ENCODE measurements around the gene KIF9.
"Not testable (repeated sequence)": the region's sequence is repeated elsewhere in the genome, so short reads cannot be mapped to it uniquely, and the experiment has no call there.

KIF9 gene

GRCh38 chr3:47293822-47294221, 11.2 kb upstream of the KIF9 start:
- Histone ChIP-seq H3K9ac (ENCODE audit: low read depth, low read length, poor library complexity) (no peak overlapping the region), H3K27ac (replicated peaks; ENCODE audit: low read length) (no peak overlapping the region), H3K4ac (ENCODE audit: low read length) (no peak overlapping the region), H2BK12ac (ENCODE audit: low read length) (no peak overlapping the region), H3K9me3 (replicated peaks in 1 of 2; ENCODE audit: control insufficient read depth in 2 of 2, insufficient read depth in 1 of 2, low read depth in 1 of 2, low read length in 2 of 2) (no peaks in the 10 kb centered on the region), H3K79me1 (ENCODE audit: low read depth, low read length) (no peaks in the 10 kb centered on the region), H2BK120ac (ENCODE audit: low read depth, low read length) (no peak overlapping the region), H3K23ac (ENCODE audit: low read depth, low read length, poor library complexity) (no peak overlapping the region), H2BK5ac (ENCODE audit: low read length) (no peak overlapping the region), H3K36me3 (replicated peaks in 1 of 2; ENCODE audit: control insufficient read depth in 2 of 2, insufficient read depth in 2 of 2, low read length in 2 of 2) (peaks cover 3 to 38% of the 10 kb centered on the region in 2 donors), H3K4me3 (ENCODE audit: low read length in 2 of 2) (no peak overlapping the region), H4K8ac (ENCODE audit: low read depth, low read length) (no peak overlapping the region), H2AFZ (ENCODE audit: low read length) (no peak overlapping the region), H2AK5ac (ENCODE audit: low read depth, low read length) (no peak overlapping the region), H3K14ac (ENCODE audit: low read length) (no peak overlapping the region), H4K91ac (ENCODE audit: low read depth, low read length, poor library complexity) (no peak overlapping the region), H2BK15ac (ENCODE audit: low read length) (no peak overlapping the region), H3K27me3 (ENCODE audit: control insufficient read depth in 3 of 3, insufficient read depth in 3 of 3, low read depth in 1 of 3, low read length in 3 of 3) (no peaks in the 10 kb centered on the region), H3K4me2 (ENCODE audit: insufficient read depth, low read length, poor library complexity, severe bottlenecking) (no peak overlapping the region), H3K18ac (ENCODE audit: low read length) (no peak overlapping the region), H3K4me1 (ENCODE audit: control insufficient read depth in 2 of 2, insufficient read depth in 1 of 2, low read depth in 1 of 2, low read length in 2 of 2) (peaks cover 0 to 2% of the 10 kb centered on the region in 2 donors)
- WGBS, 2 donors (ENCODE audit: extremely low coverage in 2 of 2, insufficient read length in 2 of 2, insufficient replicate concordance in 1 of 2): no CpG with 5 or more reads among the region's 2 CpGs
- DNase-seq (ENCODE audit: low spot score): no peak

- H3K14ac ChIP-seq (ENCODE audit: low read length); H3K79me1 ChIP-seq (ENCODE audit: low read depth, low read length); H3K4me3 ChIP-seq (ENCODE audit: low read length in 2 of 2); H2BK15ac ChIP-seq (ENCODE audit: low read length); H3K18ac ChIP-seq (ENCODE audit: low read length); H3K27ac ChIP-seq (replicated peaks; ENCODE audit: low read length); H3K4me2 ChIP-seq (ENCODE audit: insufficient read depth, low read length, poor library complexity, severe bottlenecking); H3K23ac ChIP-seq (ENCODE audit: low read depth, low read length, poor library complexity); H2BK120ac ChIP-seq (ENCODE audit: low read depth, low read length); H4K8ac ChIP-seq (ENCODE audit: low read depth, low read length); H2BK12ac ChIP-seq (ENCODE audit: low read length); H2BK5ac ChIP-seq (ENCODE audit: low read length); H2AFZ ChIP-seq (ENCODE audit: low read length); H3K9ac ChIP-seq (ENCODE audit: low read depth, low read length, poor library complexity); H2AK5ac ChIP-seq (ENCODE audit: low read depth, low read length); H3K27me3 ChIP-seq (ENCODE audit: control insufficient read depth in 3 of 3, insufficient read depth in 3 of 3, low read depth in 1 of 3, low read length in 3 of 3); H3K4ac ChIP-seq (ENCODE audit: low read length); H3K4me1 ChIP-seq (ENCODE audit: control insufficient read depth in 2 of 2, insufficient read depth in 1 of 2, low read depth in 1 of 2, low read length in 2 of 2); DNase-seq (ENCODE audit: low spot score); H3K9me3 ChIP-seq (replicated peaks in 1 of 2; ENCODE audit: control insufficient read depth in 2 of 2, insufficient read depth in 1 of 2, low read depth in 1 of 2, low read length in 2 of 2); H4K91ac ChIP-seq (ENCODE audit: low read depth, low read length, poor library complexity): not testable (repeated sequence)
- peaks cover 5 to 48% of the 10 kb centered on the region in 2 donors for H3K36me3 ChIP-seq (replicated peaks in 1 of 2; ENCODE audit: control insufficient read depth in 2 of 2, insufficient read depth in 2 of 2, low read length in 2 of 2)
- WGBS, 2 donors (ENCODE audit: extremely low coverage in 2 of 2, insufficient read length in 2 of 2, insufficient replicate concordance in 1 of 2): no CpG with 5 or more reads among the region's 9 CpGs
Measured at GRCh38 chr3:47291754-47292420, 9.3 kb upstream of the KIF9 start.

GRCh38 chr3:47291158-47291753, 8.7 kb upstream of the KIF9 start:
- H4K8ac ChIP-seq (ENCODE audit: low read depth, low read length): no peak overlapping the region
- no peak overlapping the region for H2BK5ac ChIP-seq (ENCODE audit: low read length)
- no peak overlapping the region for H3K23ac ChIP-seq (ENCODE audit: low read depth, low read length, poor library complexity)
- no peak overlapping the region for H3K9ac ChIP-seq (ENCODE audit: low read depth, low read length, poor library complexity)
- H2BK12ac ChIP-seq (ENCODE audit: low read length): no peak overlapping the region
- H2AK5ac ChIP-seq (ENCODE audit: low read depth, low read length): no peak overlapping the region
- H3K9me3 ChIP-seq (replicated peaks in 1 of 2; ENCODE audit: control insufficient read depth in 2 of 2, insufficient read depth in 1 of 2, low read depth in 1 of 2, low read length in 2 of 2): no peaks in the 10 kb centered on the region
- no peak overlapping the region for H3K4ac ChIP-seq (ENCODE audit: low read length)
- no peaks in the 10 kb centered on the region for H3K79me1 ChIP-seq (ENCODE audit: low read depth, low read length)
- no peak overlapping the region for H3K14ac ChIP-seq (ENCODE audit: low read length)
- peaks cover 0 to 2% of the 10 kb centered on the region in 2 donors for H3K4me1 ChIP-seq (ENCODE audit: control insufficient read depth in 2 of 2, insufficient read depth in 1 of 2, low read depth in 1 of 2, low read length in 2 of 2)
- no peak overlapping the region for H3K4me2 ChIP-seq (ENCODE audit: insufficient read depth, low read length, poor library complexity, severe bottlenecking)
- no peak overlapping the region for H2AFZ ChIP-seq (ENCODE audit: low read length)
- H4K91ac ChIP-seq (ENCODE audit: low read depth, low read length, poor library complexity): no peak overlapping the region
- no peak for DNase-seq (ENCODE audit: low spot score)
- no peak overlapping the region for H3K18ac ChIP-seq (ENCODE audit: low read length)
- H2BK15ac ChIP-seq (ENCODE audit: low read length): no peak overlapping the region
- H3K36me3 ChIP-seq (replicated peaks in 1 of 2; ENCODE audit: control insufficient read depth in 2 of 2, insufficient read depth in 2 of 2, low read length in 2 of 2): peaks cover 5 to 54% of the 10 kb centered on the region in 2 donors
- no CpG with 5 or more reads among the region's 4 CpGs for WGBS, 2 donors (ENCODE audit: extremely low coverage in 2 of 2, insufficient read length in 2 of 2, insufficient replicate concordance in 1 of 2)
- no peak overlapping the region for H3K4me3 ChIP-seq (ENCODE audit: low read length in 2 of 2)
- no peaks in the 10 kb centered on the region for H3K27me3 ChIP-seq (ENCODE audit: control insufficient read depth in 3 of 3, insufficient read depth in 3 of 3, low read depth in 1 of 3, low read length in 3 of 3)
- H3K27ac ChIP-seq (replicated peaks; ENCODE audit: low read length): no peak overlapping the region
- no peak overlapping the region for H2BK120ac ChIP-seq (ENCODE audit: low read depth, low read length)

- WGBS, 2 donors (ENCODE audit: extremely low coverage in 2 of 2, insufficient read length in 2 of 2, insufficient replicate concordance in 1 of 2): no CpG with 5 or more reads among the region's 6 CpGs
- Histone ChIP-seq H3K4me1 (ENCODE audit: control insufficient read depth in 2 of 2, insufficient read depth in 1 of 2, low read depth in 1 of 2, low read length in 2 of 2) (no peaks in the 10 kb centered on the region), H3K18ac (ENCODE audit: low read length) (no peak overlapping the region), H2AFZ (ENCODE audit: low read length) (no peak overlapping the region), H3K79me1 (ENCODE audit: low read depth, low read length) (no peaks in the 10 kb centered on the region), H3K9me3 (replicated peaks in 1 of 2; ENCODE audit: control insufficient read depth in 2 of 2, insufficient read depth in 1 of 2, low read depth in 1 of 2, low read length in 2 of 2) (no peaks in the 10 kb centered on the region), H3K4me3 (ENCODE audit: low read length in 2 of 2) (no peak overlapping the region), H2AK5ac (ENCODE audit: low read depth, low read length) (no peak overlapping the region), H4K8ac (ENCODE audit: low read depth, low read length) (no peak overlapping the region), H4K91ac (ENCODE audit: low read depth, low read length, poor library complexity) (no peak overlapping the region), H2BK120ac (ENCODE audit: low read depth, low read length) (no peak overlapping the region), H3K36me3 (replicated peaks in 1 of 2; ENCODE audit: control insufficient read depth in 2 of 2, insufficient read depth in 2 of 2, low read length in 2 of 2) (peaks cover 4 to 53% of the 10 kb centered on the region in 2 donors), H3K23ac (ENCODE audit: low read depth, low read length, poor library complexity) (no peak overlapping the region), H3K4ac (ENCODE audit: low read length) (no peak overlapping the region), H3K9ac (ENCODE audit: low read depth, low read length, poor library complexity) (no peak overlapping the region), H3K27ac (replicated peaks; ENCODE audit: low read length) (no peak overlapping the region), H2BK12ac (ENCODE audit: low read length) (no peak overlapping the region), H3K14ac (ENCODE audit: low read length) (no peak overlapping the region), H2BK15ac (ENCODE audit: low read length) (no peak overlapping the region), H2BK5ac (ENCODE audit: low read length) (no peak overlapping the region), H3K4me2 (ENCODE audit: insufficient read depth, low read length, poor library complexity, severe bottlenecking) (no peak overlapping the region), H3K27me3 (ENCODE audit: control insufficient read depth in 3 of 3, insufficient read depth in 3 of 3, low read depth in 1 of 3, low read length in 3 of 3) (no peaks in the 10 kb centered on the region)
- DNase-seq (ENCODE audit: low spot score): no peak
Measured at GRCh38 chr3:47288966-47289910, 6.6 kb upstream of the KIF9 start.

Measured in neuronal stem cell (in vitro differentiated cells).